ENCODE data around the gene JAKMIP1. TPM values are rescaled to one million over a fixed set of nuclear protein-coding genes. Genes with fewer than 3 reads are reported as not detected.

Gene JAKMIP1
- total and polyA plus RNA-seq, 2 of the 13 experiments (the other 11 are each of a cell fraction or from before 2014, with no cell fraction given): not detected

DNA sequence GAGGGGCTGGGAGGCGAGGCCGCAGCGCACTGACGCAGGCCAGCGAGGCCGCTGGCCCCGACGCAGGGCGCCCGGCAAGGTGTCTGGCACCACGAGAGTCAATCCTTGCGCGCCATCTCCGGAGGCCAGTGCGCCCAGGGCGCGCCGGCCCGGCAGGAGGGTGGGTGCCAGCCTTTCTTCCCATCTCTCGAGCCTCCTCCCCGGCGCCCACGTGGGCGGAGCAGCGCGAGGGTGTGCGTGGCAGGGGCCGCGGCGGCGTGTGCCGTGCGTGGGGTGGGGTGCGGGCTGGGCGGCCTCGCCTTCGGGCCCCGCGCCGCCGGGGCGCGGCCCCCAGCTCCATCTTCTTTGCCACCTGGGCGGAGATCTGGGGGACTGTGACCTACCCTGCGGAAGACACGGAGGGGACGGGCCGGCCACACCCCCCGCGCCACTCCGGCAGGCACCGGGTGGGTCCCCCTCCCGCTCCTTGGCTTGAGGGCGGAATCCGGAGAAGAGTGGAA is 877 bp downstream of the JAKMIP1 start (continued):
- TF ChIP-seq, protein P1, sequence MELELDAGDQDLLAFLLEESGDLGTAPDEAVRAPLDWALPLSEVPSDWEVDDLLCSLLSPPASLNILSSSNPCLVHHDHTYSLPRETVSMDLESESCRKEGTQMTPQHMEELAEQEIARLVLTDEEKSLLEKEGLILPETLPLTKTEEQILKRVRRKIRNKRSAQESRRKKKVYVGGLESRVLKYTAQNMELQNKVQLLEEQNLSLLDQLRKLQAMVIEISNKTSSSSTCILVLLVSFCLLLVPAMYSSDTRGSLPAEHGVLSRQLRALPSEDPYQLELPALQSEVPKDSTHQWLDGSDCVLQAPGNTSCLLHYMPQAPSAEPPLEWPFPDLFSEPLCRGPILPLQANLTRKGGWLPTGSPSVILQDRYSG (CRISPR knock-in tag; IDR thresholded peaks at IDR 0.05): no peak

DNA sequence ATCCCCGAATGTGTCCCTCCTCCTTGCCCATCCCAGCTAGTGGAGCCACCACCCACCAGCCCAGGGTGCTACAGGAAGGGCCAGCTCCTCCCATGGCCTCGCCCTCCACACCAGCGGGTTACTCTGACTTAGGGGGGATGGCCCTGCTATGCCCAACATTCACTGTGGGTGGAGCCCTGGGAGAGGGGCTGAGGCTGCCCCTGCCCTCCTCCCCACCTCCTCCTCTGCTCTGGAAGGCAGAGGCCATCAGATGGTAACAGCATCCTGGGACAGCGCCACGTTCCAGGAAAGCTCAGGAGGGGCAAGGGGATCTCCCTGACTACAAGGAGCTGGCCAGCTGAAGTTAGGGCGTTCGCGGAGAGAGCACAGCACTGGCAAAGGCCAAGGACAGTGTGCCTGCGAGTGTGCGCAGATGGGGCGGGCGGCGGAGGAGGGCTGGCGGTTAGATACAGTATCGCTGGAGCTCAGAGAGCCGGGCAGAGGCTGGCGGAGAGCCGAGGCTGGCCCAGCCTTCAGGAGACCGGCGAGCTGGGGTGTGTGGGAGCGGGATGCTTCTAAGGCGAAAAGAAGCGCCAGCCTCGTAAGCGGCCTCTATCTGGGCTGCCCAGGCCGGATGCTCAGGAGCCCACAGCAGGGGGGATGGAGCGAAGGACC is 1.5 kb downstream of the JAKMIP1 start:
- ATAC-seq (peak; percentile 17; the same call in 2 of the 3 replicates), FAIRE-seq (no peak), DNase-seq (ENCODE audit: low spot score) (no peak)
- ChIA-PET POLR2A (no interaction called here), CTCF (ENCODE audit: low intra/inter-chr PET ratio, low total read pairs) (no interaction called here)
- 0 out of 2 replicates have a peak, but pooled peaks cover 7% of the 10 kb centered on the region for H3K4me1 ChIP-seq (ENCODE audit: insufficient read depth, low read length)
- no peak overlapping the region for H3K4me2 ChIP-seq (ENCODE audit: low read depth, low read length)
- H3K27me3 ChIP-seq (ENCODE audit: control insufficient read depth in 1 of 2, insufficient read depth in 2 of 2, low read length in 2 of 2): peaks cover 7 to 56% of the 10 kb centered on the region in 2 experiments
- intact Hi-C loops (cut with micrococcal nuclease; ENCODE audit: unreplicated experiment): loop anchor here (10.0 kb wide), 1 partner anchor 204 kb away; no protein-coding TSS in a partner anchor
- WGBS (ENCODE audit: low lambda C conversion rate): 43% methylated on average over 21 of the region's 27 CpGs
- no peak overlapping the region for H3K9ac ChIP-seq (ENCODE audit: insufficient read depth, low read depth, low read length)
- no peak overlapping the region for H3K4me3 ChIP-seq (replicated peaks in 1 of 3; ENCODE audit: insufficient read depth in 1 of 3, low read depth in 2 of 3, low read length in 3 of 3)
- H3K36me3 ChIP-seq (replicated peaks in 1 of 2; ENCODE audit: control insufficient read depth in 1 of 2, insufficient read depth in 2 of 2, low read length in 2 of 2): no peaks in the 10 kb centered on the region
- no TSS peak for BruUV-seq (replicated peaks)
- H3K79me2 ChIP-seq (ENCODE audit: insufficient read depth, low read length): no peaks in the 10 kb centered on the region
- H2AFZ ChIP-seq (ENCODE audit: low read length): no peak overlapping the region
- no peaks in the 10 kb centered on the region for H4K20me1 ChIP-seq (ENCODE audit: insufficient read depth, low read length)
- TF ChIP-seq, protein P2, sequence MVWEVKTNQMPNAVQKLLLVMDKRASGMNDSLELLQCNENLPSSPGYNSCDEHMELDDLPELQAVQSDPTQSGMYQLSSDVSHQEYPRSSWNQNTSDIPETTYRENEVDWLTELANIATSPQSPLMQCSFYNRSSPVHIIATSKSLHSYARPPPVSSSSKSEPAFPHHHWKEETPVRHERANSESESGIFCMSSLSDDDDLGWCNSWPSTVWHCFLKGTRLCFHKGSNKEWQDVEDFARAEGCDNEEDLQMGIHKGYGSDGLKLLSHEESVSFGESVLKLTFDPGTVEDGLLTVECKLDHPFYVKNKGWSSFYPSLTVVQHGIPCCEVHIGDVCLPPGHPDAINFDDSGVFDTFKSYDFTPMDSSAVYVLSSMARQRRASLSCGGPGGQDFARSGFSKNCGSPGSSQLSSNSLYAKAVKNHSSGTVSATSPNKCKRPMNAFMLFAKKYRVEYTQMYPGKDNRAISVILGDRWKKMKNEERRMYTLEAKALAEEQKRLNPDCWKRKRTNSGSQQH (CRISPR knock-in tag; IDR thresholded peaks at IDR 0.05; ENCODE audit: low read depth): no peak
- TF ChIP-seq, protein P3, sequence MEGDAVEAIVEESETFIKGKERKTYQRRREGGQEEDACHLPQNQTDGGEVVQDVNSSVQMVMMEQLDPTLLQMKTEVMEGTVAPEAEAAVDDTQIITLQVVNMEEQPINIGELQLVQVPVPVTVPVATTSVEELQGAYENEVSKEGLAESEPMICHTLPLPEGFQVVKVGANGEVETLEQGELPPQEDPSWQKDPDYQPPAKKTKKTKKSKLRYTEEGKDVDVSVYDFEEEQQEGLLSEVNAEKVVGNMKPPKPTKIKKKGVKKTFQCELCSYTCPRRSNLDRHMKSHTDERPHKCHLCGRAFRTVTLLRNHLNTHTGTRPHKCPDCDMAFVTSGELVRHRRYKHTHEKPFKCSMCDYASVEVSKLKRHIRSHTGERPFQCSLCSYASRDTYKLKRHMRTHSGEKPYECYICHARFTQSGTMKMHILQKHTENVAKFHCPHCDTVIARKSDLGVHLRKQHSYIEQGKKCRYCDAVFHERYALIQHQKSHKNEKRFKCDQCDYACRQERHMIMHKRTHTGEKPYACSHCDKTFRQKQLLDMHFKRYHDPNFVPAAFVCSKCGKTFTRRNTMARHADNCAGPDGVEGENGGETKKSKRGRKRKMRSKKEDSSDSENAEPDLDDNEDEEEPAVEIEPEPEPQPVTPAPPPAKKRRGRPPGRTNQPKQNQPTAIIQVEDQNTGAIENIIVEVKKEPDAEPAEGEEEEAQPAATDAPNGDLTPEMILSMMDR (CRISPR knock-in tag; IDR thresholded peaks at IDR 0.05): peak; percentile 8; the same call in 1 of the 2 replicates
- TF ChIP-seq FOSL1 (CRISPR knock-in tag; IDR thresholded peaks at IDR 0.05; ENCODE audit: borderline replicate concordance) (no peak), EP300 (IDR thresholded peaks at IDR 0.05; ENCODE audit: low read depth in 2 of 2, low read length in 2 of 2) (no peak), EP300 (CRISPR knock-in tag; IDR thresholded peaks at IDR 0.05; ENCODE audit: borderline replicate concordance) (no peak)
- no peak overlapping the region for H3K27ac ChIP-seq (ENCODE audit: extremely low read length, insufficient read depth, low read length)
- peaks cover 5% of the 10 kb centered on the region; the same call in 1 of the 2 replicates for H3K9me3 ChIP-seq (ENCODE audit: low read length)
- in situ Hi-C loops (cut with HindIII; ENCODE audit: extremely low pct_ligation_motif_present, low pct_unique_long_range_greater_than_20kb): no loop called here
